GM21515 (cell line): ENCODE data around the gene PLCD3.

ENCODE experiments used
- ATAC-seq: cut with Tn5 transposase; IDR thresholded peaks from one replicate; pipeline ENCODE4 v1.9.1; 2021; ENCODE audit not compliant: unreplicated experiment

PLCD3 gene, protein sequence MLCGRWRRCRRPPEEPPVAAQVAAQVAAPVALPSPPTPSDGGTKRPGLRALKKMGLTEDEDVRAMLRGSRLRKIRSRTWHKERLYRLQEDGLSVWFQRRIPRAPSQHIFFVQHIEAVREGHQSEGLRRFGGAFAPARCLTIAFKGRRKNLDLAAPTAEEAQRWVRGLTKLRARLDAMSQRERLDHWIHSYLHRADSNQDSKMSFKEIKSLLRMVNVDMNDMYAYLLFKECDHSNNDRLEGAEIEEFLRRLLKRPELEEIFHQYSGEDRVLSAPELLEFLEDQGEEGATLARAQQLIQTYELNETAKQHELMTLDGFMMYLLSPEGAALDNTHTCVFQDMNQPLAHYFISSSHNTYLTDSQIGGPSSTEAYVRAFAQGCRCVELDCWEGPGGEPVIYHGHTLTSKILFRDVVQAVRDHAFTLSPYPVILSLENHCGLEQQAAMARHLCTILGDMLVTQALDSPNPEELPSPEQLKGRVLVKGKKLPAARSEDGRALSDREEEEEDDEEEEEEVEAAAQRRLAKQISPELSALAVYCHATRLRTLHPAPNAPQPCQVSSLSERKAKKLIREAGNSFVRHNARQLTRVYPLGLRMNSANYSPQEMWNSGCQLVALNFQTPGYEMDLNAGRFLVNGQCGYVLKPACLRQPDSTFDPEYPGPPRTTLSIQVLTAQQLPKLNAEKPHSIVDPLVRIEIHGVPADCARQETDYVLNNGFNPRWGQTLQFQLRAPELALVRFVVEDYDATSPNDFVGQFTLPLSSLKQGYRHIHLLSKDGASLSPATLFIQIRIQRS

DNA sequence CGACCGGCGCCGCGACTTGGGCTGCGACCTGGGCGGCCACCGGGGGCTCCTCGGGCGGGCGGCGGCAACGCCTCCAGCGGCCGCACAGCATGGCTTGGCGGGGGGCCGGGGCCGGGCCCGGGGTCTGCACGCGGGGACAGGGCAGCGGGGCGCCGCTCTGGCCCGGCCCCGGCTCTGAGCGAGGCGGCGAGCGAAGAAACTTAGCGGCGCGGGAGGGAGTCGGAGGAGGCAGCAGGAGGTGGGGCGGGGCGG lies at the start of gene PLCD3:
Gene PLCD3, minus strand, starts transcription at position 196 of the 252 bp plus-strand sequence. Its CDS starts 105 bp downstream, at position 91.
- ATAC-seq, result no peak

DNA sequence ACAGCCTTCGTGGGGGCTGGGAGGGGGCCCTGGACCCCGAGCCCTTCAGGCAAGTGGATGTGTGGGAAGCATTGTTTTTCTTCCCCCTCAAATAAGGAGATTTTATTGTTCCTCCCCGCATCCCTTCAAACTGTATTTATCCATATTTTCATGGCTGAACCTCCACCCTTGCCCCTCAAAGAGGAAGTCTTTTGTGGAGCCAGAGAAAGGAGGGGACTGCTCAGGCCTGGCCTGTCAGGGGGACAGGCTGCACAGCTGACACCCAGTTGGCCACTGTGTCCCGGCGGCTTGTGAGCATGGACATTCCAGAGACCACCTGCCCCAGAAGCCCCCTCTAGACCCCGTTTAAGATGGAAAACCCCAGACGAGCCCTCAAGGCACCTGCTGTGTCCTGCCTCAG lies 45.2 kb upstream of the PLCD3 start:
- ATAC-seq, result no peak

DNA sequence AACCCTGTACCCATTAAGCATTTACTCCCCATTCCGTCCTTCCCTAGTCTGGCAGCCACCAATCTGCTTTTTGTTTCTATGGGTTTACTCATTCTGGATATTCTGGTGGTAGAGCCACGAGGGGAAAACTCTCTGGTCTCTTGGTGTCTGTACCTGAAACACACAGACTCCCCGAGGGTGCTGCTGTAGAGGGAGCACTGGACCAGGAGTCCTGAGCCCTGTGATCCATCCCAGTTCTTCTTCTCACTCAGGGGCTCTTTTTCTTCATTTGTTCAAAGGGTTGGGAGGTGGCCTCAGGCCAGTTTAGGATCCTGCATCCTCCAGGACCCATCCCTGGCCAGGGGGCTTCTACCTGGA lies 43.4 kb upstream of the PLCD3 start:
- ATAC-seq, result no peak

DNA sequence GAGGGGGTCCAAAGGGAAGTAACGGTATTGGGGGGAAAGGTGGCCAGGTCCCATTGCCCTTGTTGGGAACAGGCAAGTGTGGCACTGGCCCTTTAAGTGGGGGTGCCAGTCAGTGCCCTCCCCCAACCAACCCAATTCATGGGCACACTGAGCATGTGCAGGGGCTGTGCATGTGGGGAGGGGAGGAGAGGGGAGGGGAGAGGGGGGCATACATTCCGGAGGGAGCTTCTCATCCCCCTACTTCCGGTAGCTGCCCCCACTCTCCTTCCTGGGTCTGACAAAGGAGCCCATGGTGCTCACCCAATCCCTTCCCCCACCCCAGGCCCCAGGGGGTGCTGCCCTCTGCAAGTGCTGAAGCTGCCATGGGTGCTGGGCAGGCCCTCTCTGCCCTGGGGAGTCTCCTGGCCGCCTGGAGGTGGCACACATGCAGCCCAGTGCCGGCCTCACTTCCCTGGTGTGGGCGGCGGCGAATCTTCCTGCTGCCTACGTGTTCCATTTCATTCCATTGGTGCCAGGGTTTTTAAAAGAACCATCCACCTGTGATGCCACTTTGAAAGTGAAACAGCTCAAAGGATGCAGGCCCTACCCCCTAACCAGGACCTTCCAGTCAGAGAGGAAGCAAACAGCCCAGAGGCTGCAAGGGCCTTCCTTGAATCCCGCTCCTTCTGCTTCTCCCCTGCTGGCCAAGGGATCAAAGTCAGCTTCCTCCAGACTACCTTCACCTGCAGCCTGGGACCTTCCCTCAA lies 40.4 kb upstream of the PLCD3 start:
- ATAC-seq, result no peak

DNA sequence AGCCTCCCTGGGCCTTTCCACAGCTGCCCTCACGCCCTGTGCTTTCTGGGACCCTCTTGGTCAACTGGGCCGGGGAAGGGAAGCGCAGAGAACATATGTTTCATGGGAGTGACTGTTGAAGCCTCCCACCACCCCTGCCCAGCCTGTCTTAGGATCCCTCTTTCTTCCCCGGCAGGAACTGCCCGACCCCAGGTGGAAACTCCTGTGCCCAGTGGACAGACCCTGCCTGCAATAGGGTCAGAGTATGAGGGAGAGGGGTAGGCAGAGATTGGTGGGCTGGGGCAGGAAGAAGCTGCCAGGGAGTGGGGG lies 39.9 kb upstream of the PLCD3 start:
- no peak for ATAC-seq

DNA sequence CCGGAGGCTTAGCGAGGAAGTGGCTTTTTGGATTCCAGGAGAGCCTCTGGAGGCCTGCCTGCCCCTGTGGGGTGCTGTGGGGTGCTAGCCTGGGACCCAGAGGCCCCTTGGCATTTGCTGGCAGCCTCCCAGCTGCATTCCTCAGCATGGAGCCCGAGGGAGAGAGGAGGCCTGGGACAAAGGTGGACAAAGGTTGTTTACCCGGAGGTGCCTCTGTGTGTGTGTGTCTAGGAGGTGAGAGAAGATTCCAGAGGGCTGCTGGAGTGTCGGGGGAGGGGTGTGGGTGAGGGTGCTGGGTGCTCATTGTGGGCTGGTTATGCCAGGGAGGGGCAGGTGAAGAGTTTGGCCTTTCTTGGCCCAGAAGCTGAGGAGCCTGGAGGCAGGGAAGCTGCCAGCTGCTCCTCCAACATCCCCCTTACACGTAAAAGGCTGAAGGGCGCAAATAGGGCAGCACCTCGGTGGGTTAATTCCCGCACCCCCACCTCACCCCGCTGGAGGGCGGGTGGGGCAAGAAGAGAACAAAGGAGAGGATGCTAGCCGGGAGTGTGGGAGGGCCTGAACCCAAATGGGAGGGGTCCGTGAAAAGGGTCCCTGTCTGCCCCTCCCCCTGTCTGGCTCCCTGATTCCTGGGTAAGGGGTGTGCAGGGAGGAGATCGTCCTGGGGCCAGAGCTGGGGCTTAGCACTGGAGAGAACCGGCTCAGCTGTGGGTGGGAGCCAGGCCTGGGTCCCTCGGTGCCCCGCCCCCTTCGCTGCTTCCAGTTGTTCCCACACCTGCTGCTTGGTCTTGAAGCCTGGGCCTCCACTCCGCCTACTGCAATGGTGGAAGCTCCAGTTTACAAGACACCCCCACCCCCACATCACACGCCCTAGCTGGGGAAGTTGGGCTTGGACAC lies 39.3 kb upstream of the PLCD3 start:
- ATAC-seq, result no peak

DNA sequence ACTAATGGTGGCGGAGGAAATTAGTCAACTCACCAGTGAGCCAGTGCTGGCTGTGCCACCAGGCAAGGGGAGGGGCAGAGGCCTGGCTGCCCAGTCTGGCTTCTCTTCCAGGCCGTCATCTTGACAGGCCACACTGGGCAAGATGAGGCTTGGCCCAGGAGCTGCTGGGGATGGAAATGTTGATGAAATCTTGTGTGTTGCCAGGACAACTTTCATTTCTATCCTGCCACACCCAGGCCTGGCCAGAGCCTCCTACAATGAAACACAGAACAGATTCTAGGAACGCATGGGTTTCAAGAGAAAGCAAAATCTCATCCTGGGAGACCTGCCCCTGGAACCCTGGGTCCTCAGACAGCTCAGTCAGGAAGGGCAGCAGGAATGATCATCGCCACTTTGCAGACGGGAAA lies 38.6 kb upstream of the PLCD3 start:
- ATAC-seq, result no peak

DNA sequence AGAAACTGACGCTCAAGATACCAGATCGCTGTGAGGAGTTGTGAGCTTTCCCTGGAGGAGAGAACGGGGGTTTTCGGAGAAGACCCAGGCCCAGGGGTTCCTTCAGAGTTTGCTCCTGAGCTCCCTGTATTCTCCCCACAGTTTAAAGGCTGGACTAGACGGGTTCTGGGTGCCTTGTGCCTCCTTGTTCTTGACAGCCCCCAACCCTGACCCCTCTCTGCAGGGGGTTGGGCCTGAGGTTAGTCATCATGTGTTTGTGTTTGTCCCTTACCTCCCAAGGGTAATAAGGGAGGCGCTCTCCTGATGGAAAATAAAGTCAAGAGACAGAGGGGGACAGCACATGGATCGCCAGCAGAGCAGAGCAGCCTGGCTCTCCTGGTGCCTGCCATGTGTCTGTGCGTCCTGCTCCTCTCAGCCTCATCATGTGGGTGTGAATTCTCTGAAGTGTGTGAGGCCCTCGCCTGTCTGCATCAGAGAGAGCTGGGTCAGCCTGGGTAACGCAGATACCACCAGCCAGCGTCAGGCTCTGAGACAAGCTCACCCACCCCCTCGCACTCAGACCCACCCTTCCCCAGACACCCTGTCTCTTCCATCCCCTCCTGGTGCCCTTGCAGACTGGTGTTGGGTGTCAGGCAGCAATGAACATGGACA lies 38.1 kb upstream of the PLCD3 start:
- ATAC-seq, result no peak

DNA sequence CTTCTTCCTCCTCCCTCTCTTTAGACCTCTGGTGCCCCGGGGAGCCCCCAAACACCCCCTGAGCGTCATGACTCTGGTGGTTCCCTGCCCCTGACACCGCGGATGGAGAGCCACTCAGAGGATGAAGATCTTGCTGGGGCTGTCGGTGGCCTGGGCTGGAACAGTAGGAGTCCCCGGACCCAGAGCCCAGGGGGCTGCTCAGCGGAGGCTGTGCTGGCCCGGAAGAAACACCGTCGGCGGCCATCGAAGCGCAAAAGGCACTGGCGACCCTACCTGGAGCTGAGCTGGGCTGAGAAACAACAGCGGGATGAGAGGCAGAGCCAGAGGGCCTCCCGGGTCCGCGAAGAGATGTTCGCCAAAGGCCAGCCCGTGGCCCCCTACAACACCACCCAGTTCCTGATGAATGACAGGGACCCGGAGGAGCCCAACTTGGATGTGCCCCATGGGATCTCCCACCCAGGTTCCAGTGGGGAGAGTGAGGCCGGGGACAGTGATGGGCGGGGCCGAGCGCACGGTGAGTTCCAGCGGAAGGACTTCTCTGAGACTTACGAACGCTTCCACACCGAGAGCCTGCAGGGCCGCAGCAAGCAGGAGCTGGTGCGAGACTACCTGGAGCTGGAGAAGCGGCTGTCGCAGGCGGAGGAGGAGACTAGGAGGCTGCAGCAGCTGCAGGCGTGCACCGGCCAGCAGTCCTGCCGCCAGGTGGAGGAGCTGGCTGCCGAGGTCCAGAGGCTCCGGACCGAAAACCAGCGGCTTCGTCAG lies 36.9 kb upstream of the PLCD3 start:
- no peak for ATAC-seq

DNA sequence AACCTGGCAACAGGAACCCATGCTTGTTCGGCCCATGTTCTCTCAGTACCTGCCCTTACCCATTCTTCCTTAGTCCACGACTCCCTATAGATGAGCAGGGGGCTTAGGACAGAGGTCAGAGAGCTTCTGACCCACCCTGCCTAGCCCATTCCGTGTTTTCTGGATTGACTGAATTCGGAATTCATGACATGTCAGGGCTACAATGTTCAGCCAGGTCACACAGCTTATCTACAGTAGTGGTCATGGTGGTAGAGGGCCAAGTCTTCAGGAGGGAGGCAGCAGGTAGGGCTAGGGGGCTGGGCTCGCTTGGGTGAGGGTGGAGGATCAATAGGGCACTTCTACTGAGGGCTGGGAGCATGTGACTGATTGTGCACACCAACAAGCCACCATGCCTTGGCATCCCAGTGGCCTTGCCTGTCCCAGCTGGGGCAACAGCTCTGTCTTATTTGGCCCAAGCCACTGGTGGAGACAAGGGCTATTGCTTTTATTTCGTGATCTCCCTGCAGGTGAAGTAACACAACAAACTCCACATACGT lies 32.5 kb upstream of the PLCD3 start:
- ATAC-seq, result no peak

DNA sequence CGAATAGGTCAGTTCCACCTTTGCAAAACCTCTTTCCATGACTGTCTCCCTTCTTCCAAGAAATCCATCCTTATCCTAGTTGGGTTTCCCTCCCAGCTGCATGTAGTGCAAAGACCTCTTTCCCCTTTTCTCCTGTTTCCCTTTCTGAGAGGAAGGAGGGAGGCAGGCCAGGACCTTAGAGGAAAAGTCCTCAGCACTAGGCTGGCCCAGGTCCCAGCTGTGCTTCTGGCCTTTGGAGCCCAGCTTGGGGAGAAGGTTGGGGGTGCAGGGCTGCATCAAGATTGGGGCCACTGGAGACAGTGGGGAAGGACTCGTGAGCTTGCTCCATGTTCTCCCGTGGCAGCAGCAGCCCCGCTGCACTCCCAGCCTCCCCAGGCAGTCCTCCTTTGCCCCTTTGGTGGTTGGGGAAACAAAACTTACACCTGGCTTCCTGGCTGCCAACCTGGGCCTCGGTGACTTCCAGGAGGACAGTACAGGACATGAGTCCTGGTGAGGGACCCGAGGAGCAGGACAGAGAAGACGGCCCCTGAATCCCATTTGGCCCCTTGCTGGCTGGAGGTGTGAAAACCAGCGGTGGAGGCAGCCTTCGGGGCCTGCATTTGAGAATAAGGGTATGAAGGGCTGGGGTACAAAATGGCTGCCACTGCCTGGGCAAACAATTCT lies 29.8 kb upstream of the PLCD3 start:
- no peak for ATAC-seq

DNA sequence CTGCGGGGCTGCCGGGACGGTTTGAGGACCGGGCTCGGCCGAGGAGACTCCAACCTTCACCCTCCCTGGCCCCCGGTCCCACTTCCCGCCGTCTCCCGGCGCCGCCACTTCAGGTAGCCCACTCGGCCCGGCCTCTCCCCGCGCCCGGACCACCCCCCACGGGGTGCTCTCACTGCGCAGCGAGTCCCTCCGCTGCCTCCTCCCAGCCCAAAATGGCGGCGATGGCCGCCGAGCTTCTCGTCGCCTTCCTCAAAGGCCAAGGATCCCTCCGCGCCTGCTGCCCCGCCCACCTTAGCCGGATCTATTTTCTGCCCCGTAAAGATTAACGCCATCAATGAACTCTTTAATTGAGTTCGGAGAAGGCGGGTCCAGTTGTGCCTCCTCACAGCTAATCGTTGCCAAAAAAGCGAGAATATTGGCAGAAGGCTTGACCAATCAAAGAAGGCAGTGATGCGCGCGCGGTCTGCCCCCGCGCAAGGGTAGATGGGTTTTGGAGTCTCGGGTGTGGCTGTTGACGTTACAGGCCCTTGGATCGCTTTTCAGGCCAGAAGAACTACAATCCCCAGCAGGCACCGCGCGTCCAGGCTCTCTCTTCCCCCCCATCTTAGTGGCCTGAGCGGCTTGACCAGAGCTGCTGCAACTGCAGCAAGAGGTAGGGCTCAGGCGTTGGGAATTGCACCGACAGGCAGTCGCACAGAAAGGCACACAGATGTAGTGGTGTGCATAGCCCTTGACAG lies 29.1 kb upstream of the PLCD3 start, which contains the start of gene HEXIM2:
Gene HEXIM2, plus strand, starts transcription at position 588 of the 737 bp plus-strand sequence. CDS start 919 bp downstream, outside the sequence.
- peak; percentile 89 for ATAC-seq

DNA sequence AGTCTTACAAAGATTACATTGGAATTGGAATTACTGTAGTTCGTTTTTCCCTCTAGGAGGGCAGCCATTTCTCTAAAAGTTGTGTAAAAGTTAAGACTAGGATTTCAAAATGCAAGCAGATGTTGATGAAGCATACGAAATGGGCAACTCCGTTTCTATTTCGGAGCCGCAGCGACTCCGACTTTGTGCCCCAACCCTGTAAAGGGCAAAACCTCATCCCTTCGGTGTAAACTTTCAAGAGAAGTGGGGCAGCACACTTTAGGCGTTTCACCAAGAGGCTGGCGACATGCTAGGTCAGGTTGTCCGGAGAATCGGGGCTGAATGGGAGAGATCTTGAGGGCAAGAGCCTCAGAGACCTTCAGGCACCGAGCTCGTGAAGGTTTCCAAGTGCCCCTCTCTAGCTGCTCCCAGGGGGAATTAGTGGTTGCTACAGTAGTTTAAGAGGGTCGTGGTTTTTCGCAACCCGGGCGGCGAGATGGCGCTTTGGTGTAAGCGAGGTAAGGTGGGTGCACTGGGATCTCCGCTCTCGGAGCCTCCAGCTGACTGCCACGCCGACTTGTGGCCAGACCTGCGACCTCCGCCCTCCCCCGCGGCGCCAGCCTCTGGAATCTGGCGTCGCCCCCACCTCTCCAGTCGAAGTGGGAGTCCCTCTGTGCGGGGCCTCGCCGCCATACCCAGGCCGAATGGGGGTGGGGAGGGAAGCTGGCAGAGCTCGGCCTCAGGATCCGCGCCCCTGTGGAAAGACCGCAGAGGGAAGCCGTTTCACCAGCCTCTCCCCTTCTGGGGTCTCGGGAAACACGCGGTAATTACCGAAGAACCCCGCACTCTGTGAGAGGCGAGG lies 28.4 kb upstream of the PLCD3 start:
- peak; percentile 24 for ATAC-seq

DNA sequence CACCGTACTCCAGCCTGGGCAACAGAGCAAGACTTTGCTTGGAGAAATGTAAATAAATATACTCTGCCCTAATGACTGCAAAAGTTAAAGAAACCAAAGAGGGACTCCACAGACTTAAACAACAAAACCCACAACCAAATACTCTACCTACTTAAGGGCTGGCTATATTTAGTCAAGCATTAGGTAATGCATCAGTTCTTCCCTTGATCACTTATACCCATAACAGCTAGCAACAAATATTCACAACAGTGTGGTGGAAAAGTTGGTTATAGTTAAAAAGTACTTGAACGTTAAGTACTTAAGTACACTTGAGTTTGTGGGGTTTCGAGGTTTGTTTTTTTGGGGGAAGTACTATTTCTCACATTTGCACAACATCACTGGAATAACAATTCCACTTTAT lies 23.9 kb upstream of the PLCD3 start:
- ATAC-seq, result no peak

DNA sequence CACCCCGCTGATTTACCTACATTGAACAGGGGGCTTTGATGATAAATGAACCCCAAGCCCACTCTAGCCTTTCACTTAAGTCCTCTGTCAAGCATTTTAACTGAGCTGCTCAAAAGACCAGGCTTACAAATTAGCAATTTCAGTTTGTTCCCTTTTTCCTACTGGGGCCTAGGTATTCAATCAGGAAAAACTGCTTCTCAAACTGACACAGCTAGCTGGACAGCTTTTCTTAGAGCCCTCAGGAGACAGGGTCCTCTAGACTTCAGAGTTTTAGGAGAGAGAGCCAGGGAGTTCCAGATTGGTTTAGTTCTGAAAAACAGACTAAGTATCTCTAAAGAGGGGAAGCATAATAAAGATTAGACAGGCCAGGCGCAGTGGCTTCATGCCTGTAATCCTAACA lies 23.2 kb upstream of the PLCD3 start:
- ATAC-seq, result no peak

DNA sequence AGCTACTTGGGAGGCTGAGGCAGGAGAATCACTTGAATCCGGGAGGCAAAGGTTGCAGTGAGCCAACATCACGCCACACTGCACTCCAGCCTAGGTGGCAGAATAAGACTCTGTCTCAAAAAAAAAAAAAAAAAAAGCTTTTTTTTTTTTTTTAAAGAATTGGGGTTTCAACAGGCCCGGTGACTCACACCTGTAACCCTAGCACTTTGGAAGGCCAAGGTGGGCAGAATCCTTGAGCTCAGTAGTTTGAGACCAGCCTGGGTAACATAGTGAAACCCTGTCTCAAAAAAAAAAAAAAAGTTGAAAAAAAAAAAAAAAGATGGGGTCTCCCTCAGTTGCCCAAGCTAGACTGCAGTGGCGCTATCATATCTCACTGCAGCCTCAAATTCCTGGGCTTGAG lies 22.7 kb upstream of the PLCD3 start:
- ATAC-seq, result no peak
